ENCODE measurements around the gene CHRNA1. TPM values are rescaled to one million over a fixed set of nuclear protein-coding genes. Genes with fewer than 3 reads are reported as not detected.

Gene CHRNA1
- total and polyA plus RNA-seq, 9 of the 15 experiments (the other 6 are each of a cell fraction or from before 2014, with no cell fraction given) = not detected

DNA sequence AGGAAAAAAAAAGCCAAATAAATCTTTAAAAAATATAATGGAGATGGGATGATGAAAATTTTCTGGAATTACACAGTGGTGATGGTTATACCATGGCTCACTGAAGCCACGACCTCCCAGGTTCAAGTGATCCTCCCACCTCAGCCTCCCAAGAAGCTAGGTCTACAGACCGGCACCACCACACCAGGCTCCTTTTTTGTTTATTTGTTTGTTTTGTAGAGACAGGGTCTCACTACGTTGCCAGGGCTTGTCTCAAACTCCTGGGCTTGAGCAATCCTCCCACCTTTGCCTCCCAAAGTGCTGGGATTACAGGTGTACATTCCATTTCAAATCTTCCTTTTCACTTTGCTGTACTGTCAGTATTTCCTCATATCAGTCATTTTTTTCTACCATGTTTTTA is 61.7 kb downstream of the CHRNA1 start:
- ChIA-PET POLR2A (interaction anchor here (0.9 kb wide), 1 partner anchor 10 kb away, joined by 3 read pairs; no protein-coding TSS in a partner anchor), CTCF (ENCODE audit: low intra/inter-chr PET ratio) (no interaction called here)
- no peak overlapping the region for H2AFZ ChIP-seq (ENCODE audit: low read depth, low read length)
- 0% methylated on average over 3 of the region's 3 CpGs for WGBS (ENCODE audit: insufficient coverage, low coverage, missing lambda C conversion rate)
- no peaks in the 10 kb centered on the region for H3K79me2 ChIP-seq (ENCODE audit: control insufficient read depth, insufficient read depth, low read length)
- H3K9ac ChIP-seq (ENCODE audit: insufficient read depth in 1 of 2, low read depth in 2 of 2, low read length in 2 of 2) = no peak overlapping the region
- H3K27ac ChIP-seq (ENCODE audit: extremely low read depth, low read depth, low read length) = no peak overlapping the region
- no peaks in the 10 kb centered on the region for H3K36me3 ChIP-seq (ENCODE audit: control insufficient read depth, insufficient read depth, low read length)
- no TSS peak for BruUV-seq (replicated peaks)
- no peaks in the 10 kb centered on the region for H3K9me1 ChIP-seq (ENCODE audit: control insufficient read depth, insufficient read depth, low read length)
- DNase-seq (ENCODE audit: extremely low read depth in 1 of 4, low spot score in 3 of 4) (no peak), ATAC-seq (no peak), FAIRE-seq (no peak)
- no peaks in the 10 kb centered on the region for H4K20me1 ChIP-seq (replicated peaks; ENCODE audit: control insufficient read depth, insufficient read depth, low read length)
- no peak overlapping the region for H3K4me3 ChIP-seq
- peaks cover 10% of the 10 kb centered on the region in 2 experiments; a peak in 3 of 5 replicates for H3K27me3 ChIP-seq (ENCODE audit: control insufficient read depth in 2 of 2, insufficient read depth in 2 of 2, low read length in 2 of 2)
- H3K9me3 ChIP-seq (replicated peaks; ENCODE audit: control insufficient read depth, insufficient read depth, low read depth, low read length) = no peaks in the 10 kb centered on the region
- intact Hi-C loops (cut with micrococcal nuclease) (no loop called here), in situ Hi-C loops (cut with MboI) (no loop called here)
- no peaks in the 10 kb centered on the region for H3K4me1 ChIP-seq (replicated peaks in 1 of 2; ENCODE audit: control insufficient read depth in 2 of 2, insufficient read depth in 2 of 2, low read length in 2 of 2)
- no peak overlapping the region for H3K4me2 ChIP-seq (ENCODE audit: insufficient read depth, low read length)
- TF ChIP-seq ZNF165 (CRISPR knock-in tag; IDR thresholded peaks at IDR 0.05; ENCODE audit: borderline replicate concordance) (no peak), SNRNP70 (optimal IDR thresholded peaks at IDR 0.05; ENCODE audit: low read depth, low read length) (no peak), RBM22 (IDR thresholded peaks at IDR 0.05; ENCODE audit: low read depth, low read length, poor library complexity, severe bottlenecking) (no peak), PRPF4 (IDR thresholded peaks at IDR 0.05; ENCODE audit: insufficient read depth, low read depth, low read length, poor library complexity, severe bottlenecking) (no peak), MYNN (IDR thresholded peaks at IDR 0.05) (no peak), MYNN (CRISPR knock-in tag; IDR thresholded peaks at IDR 0.05) (no peak), ATF7 (IDR thresholded peaks at IDR 0.05) (no peak), TRIM28 (IDR thresholded peaks at IDR 0.05) (no peak)
- TF ChIP-seq, protein P1, sequence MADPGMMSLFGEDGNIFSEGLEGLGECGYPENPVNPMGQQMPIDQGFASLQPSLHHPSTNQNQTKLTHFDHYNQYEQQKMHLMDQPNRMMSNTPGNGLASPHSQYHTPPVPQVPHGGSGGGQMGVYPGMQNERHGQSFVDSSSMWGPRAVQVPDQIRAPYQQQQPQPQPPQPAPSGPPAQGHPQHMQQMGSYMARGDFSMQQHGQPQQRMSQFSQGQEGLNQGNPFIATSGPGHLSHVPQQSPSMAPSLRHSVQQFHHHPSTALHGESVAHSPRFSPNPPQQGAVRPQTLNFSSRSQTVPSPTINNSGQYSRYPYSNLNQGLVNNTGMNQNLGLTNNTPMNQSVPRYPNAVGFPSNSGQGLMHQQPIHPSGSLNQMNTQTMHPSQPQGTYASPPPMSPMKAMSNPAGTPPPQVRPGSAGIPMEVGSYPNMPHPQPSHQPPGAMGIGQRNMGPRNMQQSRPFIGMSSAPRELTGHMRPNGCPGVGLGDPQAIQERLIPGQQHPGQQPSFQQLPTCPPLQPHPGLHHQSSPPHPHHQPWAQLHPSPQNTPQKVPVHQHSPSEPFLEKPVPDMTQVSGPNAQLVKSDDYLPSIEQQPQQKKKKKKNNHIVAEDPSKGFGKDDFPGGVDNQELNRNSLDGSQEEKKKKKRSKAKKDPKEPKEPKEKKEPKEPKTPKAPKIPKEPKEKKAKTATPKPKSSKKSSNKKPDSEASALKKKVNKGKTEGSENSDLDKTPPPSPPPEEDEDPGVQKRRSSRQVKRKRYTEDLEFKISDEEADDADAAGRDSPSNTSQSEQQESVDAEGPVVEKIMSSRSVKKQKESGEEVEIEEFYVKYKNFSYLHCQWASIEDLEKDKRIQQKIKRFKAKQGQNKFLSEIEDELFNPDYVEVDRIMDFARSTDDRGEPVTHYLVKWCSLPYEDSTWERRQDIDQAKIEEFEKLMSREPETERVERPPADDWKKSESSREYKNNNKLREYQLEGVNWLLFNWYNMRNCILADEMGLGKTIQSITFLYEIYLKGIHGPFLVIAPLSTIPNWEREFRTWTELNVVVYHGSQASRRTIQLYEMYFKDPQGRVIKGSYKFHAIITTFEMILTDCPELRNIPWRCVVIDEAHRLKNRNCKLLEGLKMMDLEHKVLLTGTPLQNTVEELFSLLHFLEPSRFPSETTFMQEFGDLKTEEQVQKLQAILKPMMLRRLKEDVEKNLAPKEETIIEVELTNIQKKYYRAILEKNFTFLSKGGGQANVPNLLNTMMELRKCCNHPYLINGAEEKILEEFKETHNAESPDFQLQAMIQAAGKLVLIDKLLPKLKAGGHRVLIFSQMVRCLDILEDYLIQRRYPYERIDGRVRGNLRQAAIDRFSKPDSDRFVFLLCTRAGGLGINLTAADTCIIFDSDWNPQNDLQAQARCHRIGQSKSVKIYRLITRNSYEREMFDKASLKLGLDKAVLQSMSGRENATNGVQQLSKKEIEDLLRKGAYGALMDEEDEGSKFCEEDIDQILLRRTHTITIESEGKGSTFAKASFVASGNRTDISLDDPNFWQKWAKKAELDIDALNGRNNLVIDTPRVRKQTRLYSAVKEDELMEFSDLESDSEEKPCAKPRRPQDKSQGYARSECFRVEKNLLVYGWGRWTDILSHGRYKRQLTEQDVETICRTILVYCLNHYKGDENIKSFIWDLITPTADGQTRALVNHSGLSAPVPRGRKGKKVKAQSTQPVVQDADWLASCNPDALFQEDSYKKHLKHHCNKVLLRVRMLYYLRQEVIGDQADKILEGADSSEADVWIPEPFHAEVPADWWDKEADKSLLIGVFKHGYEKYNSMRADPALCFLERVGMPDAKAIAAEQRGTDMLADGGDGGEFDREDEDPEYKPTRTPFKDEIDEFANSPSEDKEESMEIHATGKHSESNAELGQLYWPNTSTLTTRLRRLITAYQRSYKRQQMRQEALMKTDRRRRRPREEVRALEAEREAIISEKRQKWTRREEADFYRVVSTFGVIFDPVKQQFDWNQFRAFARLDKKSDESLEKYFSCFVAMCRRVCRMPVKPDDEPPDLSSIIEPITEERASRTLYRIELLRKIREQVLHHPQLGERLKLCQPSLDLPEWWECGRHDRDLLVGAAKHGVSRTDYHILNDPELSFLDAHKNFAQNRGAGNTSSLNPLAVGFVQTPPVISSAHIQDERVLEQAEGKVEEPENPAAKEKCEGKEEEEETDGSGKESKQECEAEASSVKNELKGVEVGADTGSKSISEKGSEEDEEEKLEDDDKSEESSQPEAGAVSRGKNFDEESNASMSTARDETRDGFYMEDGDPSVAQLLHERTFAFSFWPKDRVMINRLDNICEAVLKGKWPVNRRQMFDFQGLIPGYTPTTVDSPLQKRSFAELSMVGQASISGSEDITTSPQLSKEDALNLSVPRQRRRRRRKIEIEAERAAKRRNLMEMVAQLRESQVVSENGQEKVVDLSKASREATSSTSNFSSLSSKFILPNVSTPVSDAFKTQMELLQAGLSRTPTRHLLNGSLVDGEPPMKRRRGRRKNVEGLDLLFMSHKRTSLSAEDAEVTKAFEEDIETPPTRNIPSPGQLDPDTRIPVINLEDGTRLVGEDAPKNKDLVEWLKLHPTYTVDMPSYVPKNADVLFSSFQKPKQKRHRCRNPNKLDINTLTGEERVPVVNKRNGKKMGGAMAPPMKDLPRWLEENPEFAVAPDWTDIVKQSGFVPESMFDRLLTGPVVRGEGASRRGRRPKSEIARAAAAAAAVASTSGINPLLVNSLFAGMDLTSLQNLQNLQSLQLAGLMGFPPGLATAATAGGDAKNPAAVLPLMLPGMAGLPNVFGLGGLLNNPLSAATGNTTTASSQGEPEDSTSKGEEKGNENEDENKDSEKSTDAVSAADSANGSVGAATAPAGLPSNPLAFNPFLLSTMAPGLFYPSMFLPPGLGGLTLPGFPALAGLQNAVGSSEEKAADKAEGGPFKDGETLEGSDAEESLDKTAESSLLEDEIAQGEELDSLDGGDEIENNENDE (IDR thresholded peaks at IDR 0.05; ENCODE audit: low read depth, low read length) = no peak

Data from K562 (cell line).